ENCODE data around the gene LCP2. TPM values are rescaled to one million over a fixed set of nuclear protein-coding genes. Genes with fewer than 3 reads are reported as not detected.

Gene LCP2
- total and polyA plus RNA-seq, 2 of the 8 experiments (the other 6 are each of a cell fraction or from before 2014, with no cell fraction given): 0.26 to 0.33 TPM

DNA sequence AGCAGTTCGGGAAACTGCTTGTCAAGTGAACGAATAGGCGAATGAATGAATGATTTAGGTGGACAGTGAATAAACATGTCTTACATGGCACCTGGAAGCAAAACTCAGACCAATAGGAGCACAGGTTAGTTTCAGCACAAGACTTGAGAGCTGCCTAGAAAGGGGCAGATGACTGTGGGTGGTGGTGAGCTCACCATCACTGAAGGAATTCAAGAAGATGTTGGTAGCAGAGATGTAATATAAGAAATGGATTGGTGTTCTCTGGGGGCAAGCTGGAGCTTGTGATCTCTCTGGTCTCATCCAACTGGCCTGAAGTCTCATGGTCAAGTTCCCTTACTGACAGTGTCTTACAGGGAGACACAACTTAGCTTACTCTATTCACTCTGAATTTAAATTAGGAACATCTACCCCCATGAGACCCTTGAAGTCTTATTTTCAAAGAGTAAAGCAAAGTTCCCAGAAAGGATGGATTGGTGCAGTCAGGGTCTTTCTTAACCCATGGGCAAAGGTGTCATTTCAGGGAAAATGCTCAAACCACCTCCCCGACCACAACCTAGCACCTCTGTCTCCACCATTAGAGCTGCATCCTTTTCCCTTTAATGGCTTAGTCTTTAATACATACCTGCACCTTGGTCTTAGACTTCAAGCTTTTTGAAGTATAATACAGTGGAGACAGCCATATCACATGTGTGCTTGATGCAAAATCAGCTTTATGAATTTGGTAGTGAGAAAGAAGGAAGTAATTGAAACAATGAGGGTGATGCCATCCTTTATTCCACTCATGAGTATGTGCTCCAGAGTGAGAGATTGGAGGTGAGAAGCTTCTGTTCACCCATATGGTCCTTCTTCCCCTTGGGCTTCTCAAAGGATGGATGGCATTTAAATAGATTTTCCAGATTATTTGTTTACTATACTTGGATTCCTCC lies 5.1 kb downstream of the LCP2 start:
- Histone ChIP-seq H4K8ac (ENCODE audit: extremely low read depth, insufficient read depth, low read length) (no peak overlapping the region), H3K4me3 (ENCODE audit: extremely low read depth in 1 of 4, insufficient read depth in 2 of 4, low read depth in 3 of 4, low read length in 4 of 4) (no peak overlapping the region), H4K5ac (ENCODE audit: insufficient read length, low read depth, low read length) (no peak overlapping the region), H3K23me2 (ENCODE audit: low read depth, low read length) (no peaks in the 10 kb centered on the region), H3K27me3 (replicated peaks in 1 of 4; ENCODE audit: control insufficient read depth in 3 of 4, extremely low read depth in 1 of 4, insufficient read depth in 3 of 4, low read length in 3 of 4) (peaks cover 0 to 1% (median 0%) of the 10 kb centered on the region in 4 experiments; a peak in 2 of 7 replicates), H3K79me2 (ENCODE audit: control insufficient read depth in 1 of 2, insufficient read depth in 2 of 2, low read length in 2 of 2) (no peaks in the 10 kb centered on the region), H2BK5ac (ENCODE audit: low read depth, low read length) (no peak overlapping the region), H4K20me1 (replicated peaks in 1 of 2; ENCODE audit: control insufficient read depth in 1 of 2, insufficient read depth in 2 of 2, low read length in 2 of 2) (no peaks in the 10 kb centered on the region), H3K23ac (ENCODE audit: insufficient read length) (no peak overlapping the region), H2BK12ac (ENCODE audit: low read depth, low read length) (no peak overlapping the region), H2BK15ac (ENCODE audit: low read length) (no peak overlapping the region), H2AK5ac (ENCODE audit: low read depth, low read length) (no peak overlapping the region), H3K4me1 (replicated peaks in 1 of 4; ENCODE audit: control insufficient read depth in 3 of 4, insufficient read depth in 4 of 4, low read length in 3 of 4) (peaks cover 0 to 3% (median 1%) of the 10 kb centered on the region in 4 experiments; a peak in 2 of 7 replicates), H4K91ac (replicated peaks; ENCODE audit: insufficient read length, low read length) (no peak overlapping the region), H3K27ac (ENCODE audit: low read depth, low read length) (no peak overlapping the region), H3K9ac (replicated peaks in 1 of 4; ENCODE audit: extremely low read depth in 1 of 4, low read depth in 3 of 4, low read length in 3 of 4) (no peak overlapping the region), H3K4ac (replicated peaks; ENCODE audit: insufficient read length, low read depth, low read length) (no peak overlapping the region), H3K56ac (replicated peaks; ENCODE audit: insufficient read length, low read depth, low read length) (no peak overlapping the region), H2AFZ (ENCODE audit: low read length) (no peak overlapping the region), H3K36me3 (ENCODE audit: control insufficient read depth in 2 of 4, insufficient read depth in 4 of 4, low read length in 3 of 4) (no peaks in the 10 kb centered on the region), H3K4me2 (ENCODE audit: insufficient read depth in 1 of 2, low read depth in 2 of 2, low read length in 2 of 2) (no peak overlapping the region), H3K14ac (ENCODE audit: insufficient read length) (no peak overlapping the region), H2BK120ac (replicated peaks; ENCODE audit: low read depth, low read length) (no peak overlapping the region), H3K9me3 (ENCODE audit: insufficient read depth in 2 of 2, low read depth in 1 of 2, low read length in 1 of 2) (peaks cover 9 to 14% of the 10 kb centered on the region in 2 experiments; a peak in 3 of 4 replicates), H3K79me1 (ENCODE audit: low read depth, low read length) (no peaks in the 10 kb centered on the region), H3K18ac (ENCODE audit: extremely low read depth, low read length) (no peak overlapping the region), H2BK20ac (ENCODE audit: low read length) (no peak overlapping the region)
- DNase-seq (ENCODE audit: low read depth in 1 of 2, low spot score in 2 of 2): no peak
- POLR2A ChIA-PET (ENCODE audit: partially characterized antibody): no interaction called here
- no peak for TF ChIP-seq YY1 (IDR thresholded peaks at IDR 0.05; ENCODE audit: low read depth, low read length)
- no peak for TF ChIP-seq NRF1 (IDR thresholded peaks at IDR 0.05; ENCODE audit: low read depth, low read length)
- TF ChIP-seq CHD1 (IDR thresholded peaks at IDR 0.05; ENCODE audit: low read depth, low read length): no peak
- TF ChIP-seq TAF7 (optimal IDR thresholded peaks at IDR 0.05; ENCODE audit: borderline replicate concordance, low read depth, low read length): no peak
- TF ChIP-seq POLR2A (IDR thresholded peaks at IDR 0.05; ENCODE audit: control extremely low read depth in 1 of 2, low read depth in 2 of 2, low read length in 2 of 2): no peak
- TF ChIP-seq, protein P1, sequence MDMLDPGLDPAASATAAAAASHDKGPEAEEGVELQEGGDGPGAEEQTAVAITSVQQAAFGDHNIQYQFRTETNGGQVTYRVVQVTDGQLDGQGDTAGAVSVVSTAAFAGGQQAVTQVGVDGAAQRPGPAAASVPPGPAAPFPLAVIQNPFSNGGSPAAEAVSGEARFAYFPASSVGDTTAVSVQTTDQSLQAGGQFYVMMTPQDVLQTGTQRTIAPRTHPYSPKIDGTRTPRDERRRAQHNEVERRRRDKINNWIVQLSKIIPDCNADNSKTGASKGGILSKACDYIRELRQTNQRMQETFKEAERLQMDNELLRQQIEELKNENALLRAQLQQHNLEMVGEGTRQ (IDR thresholded peaks at IDR 0.05; ENCODE audit: low read length): no peak
- no peak for TF ChIP-seq SRF (IDR thresholded peaks at IDR 0.05; ENCODE audit: low read depth, low read length)
- no peak for TF ChIP-seq MAFK (IDR thresholded peaks at IDR 0.05; ENCODE audit: low read depth, low read length)
- no peak for FAIRE-seq
- CTCF ChIA-PET (ENCODE audit: partially characterized antibody): interaction anchor here (0.6 to 2.7 kb wide), 13 partner anchors 8 to 111 kb away, joined by 3 to 14 read pairs (median 4); no protein-coding TSS in a partner anchor
- WGBS, 2 experiments (ENCODE audit: extremely low coverage in 1 of 2, insufficient coverage in 1 of 2, insufficient read length in 1 of 2, insufficient replicate concordance in 2 of 2, low coverage in 1 of 2, low lambda C conversion rate in 2 of 2, missing lambda C conversion rate in 1 of 2): 80% methylated on average over 4 of the region's 4 CpGs; no CpG with 5 or more reads in 1 of the 2 experiments

All from H1 (cell line).